OCI-LY1 (cell line): Measurements from ENCODE around the gene PRKCE.

ENCODE experiments used
- EZH2 ChIP-seq: fragments of 200-600 bp; sonication (generic), shearing (Covaris generic); IDR thresholded peaks from 2 replicates; pipeline ENCODE4 v1.8.0; 2017; ENCODE audit warnings: borderline replicate concordance, mixed run types, mild to moderate bottlenecking, antibody characterized with exemption, low read length, moderate library complexity, mixed read lengths
- TF ChIP-seq, protein P1 (sequence below): fragments of 200-600 bp; sonication (generic), shearing (Covaris generic); IDR thresholded peaks from 2 replicates; pipeline ENCODE4 v1.5.1; 2017; ENCODE audit warnings: mild to moderate bottlenecking, antibody characterized with exemption, low read length, moderate library complexity, mixed read lengths

DNA sequence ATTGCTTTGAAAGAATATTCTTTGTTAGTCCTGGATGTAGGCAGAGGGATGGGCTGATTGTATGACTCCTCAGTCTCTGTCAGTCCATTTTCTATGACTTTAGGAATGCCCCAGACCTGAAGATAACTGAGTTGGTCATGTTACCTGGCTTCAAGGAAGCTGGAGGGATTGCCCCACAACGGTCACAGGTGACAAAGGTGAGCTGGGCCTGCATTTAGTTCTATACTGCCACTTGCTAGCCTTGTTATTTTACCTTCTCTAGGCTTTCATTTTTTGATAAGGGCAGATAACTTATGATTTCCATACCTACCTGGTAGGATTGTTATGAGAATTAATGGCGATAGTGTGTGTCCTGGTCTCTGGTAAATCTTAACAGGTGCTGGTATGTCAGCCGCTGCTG lies 260.1 kb downstream of the PRKCE start:
- TF ChIP-seq, protein P1, sequence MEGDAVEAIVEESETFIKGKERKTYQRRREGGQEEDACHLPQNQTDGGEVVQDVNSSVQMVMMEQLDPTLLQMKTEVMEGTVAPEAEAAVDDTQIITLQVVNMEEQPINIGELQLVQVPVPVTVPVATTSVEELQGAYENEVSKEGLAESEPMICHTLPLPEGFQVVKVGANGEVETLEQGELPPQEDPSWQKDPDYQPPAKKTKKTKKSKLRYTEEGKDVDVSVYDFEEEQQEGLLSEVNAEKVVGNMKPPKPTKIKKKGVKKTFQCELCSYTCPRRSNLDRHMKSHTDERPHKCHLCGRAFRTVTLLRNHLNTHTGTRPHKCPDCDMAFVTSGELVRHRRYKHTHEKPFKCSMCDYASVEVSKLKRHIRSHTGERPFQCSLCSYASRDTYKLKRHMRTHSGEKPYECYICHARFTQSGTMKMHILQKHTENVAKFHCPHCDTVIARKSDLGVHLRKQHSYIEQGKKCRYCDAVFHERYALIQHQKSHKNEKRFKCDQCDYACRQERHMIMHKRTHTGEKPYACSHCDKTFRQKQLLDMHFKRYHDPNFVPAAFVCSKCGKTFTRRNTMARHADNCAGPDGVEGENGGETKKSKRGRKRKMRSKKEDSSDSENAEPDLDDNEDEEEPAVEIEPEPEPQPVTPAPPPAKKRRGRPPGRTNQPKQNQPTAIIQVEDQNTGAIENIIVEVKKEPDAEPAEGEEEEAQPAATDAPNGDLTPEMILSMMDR = no peak
- no peak for TF ChIP-seq EZH2
